ENCODE results near the gene SH3RF3.
"Not testable (repeated sequence)": the region's sequence is repeated elsewhere in the genome, so short reads cannot be mapped to it uniquely, and the experiment has no call there.

SH3RF3 gene

GRCh38 chr2:109128616-109129355 is at the start of gene SH3RF3:
TSS of gene SH3RF3 (plus strand) at chr2:109129205.
- no peak for DNase-seq

- DNase-seq: no peak
These were observed 49.4 kb upstream of the SH3RF3 start for GRCh38 chr2:109079590-109079989.

GRCh38 chr2:109080109-109080508 is 48.9 kb upstream of the SH3RF3 start:
- no peak for DNase-seq

- no peak for DNase-seq
These were observed 48.2 kb upstream of the SH3RF3 start for GRCh38 chr2:109080757-109081156.

DNA sequence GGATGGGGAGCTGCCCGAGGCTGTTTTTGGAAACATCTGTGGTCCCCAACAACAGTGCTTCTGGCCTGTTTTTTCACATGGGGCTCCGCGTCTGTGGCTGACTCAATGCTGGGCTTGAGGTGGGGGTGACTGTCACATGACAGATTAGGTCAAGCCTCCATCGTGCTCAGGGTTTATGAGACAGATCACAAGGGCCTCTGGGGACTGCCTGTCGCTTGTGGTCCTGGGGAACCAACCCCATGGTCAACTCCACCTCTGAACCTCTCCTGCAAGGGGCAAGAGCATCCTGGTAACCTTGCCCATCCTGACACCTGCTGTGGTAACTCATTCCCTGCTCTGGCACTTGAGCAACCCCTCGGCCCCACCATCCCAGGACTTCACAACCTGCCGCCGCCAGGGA is 47.6 kb upstream of the SH3RF3 start:
- no peak for DNase-seq

DNA sequence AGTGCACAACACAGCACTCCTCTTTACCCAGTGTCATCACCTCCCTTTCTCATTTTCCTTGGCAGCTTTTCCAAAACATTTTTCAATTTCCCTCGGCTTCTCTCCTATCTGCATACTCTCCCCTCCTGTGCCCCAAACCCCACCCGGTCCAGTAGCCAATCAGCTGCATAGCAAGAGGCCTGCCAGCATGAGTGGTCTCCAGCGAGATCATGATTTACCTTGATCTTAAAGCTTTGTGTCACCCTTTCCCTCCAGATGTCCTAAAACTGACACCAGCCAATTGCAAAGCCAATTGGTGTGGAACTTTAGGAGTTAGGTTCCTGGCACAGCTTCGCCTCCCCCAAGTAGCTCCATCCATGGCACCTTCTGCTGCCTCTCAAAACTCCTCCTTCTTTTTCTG is 45.2 kb upstream of the SH3RF3 start:
- DNase-seq: no peak

GRCh38 chr2:109084341-109084740 is 44.7 kb upstream of the SH3RF3 start:
- no peak for DNase-seq

GRCh38 chr2:109085912-109086742 is 42.9 kb upstream of the SH3RF3 start:
- DNase-seq: no peak

DNA sequence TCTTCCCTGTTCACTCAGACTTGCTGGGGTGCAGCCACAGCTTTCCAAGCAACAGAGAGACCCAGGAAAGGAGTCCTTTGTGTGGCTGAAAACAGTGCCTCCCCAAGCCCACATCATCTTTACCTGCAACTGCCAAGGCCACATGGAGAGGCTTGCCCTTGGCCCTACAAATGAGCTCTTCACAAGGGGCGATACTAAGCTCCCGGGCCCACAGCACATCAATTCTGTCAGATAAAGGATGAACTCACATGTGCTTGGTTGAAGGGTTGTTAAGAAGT is 42.3 kb upstream of the SH3RF3 start:
- DNase-seq: no peak

GRCh38 chr2:109087055-109087663 is 41.8 kb upstream of the SH3RF3 start:
- DNase-seq: no peak

- no peak for DNase-seq
These were observed 39.3 kb upstream of the SH3RF3 start for GRCh38 chr2:109089602-109090300.

DNA sequence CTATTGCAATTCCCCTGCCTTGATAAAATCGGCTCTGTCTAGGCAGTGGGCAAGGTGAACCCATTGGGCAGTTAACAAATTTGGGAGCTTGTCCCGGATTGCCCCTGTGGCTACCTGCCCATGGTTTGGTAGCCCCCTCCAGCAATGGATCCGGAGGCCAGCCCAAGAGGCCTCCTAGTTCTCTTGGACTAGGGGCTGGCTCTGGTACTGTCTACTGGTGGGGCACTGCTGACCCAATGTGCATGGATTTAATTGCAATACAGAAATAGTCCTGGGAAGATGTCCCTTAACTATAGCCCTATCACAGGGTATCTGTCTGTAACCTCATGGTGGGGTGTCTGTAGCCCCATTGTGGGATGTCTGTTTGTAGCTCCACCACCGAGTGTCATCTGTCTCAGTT is 37.5 kb upstream of the SH3RF3 start:
- DNase-seq: no peak

DNA sequence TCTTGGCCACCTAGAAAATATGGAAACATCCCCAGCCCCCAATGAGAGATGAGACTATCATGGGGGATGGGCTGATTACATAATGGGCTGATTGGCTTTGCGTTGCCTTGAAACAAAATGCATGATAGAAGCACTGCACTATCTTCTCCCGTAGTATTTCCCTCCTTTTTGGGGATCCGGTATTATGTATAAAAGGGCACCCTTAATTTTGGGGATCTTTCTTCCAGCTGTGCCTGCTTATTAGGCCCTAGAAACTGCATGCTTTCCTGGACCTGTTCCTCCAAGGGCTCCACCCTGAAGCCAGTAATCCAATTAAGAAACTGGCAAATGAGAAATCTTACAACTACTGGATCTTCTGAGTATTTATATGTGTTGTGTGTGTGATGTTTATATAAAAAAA is 34.9 kb upstream of the SH3RF3 start:
- no peak for DNase-seq

GRCh38 chr2:109098251-109098920 is 30.6 kb upstream of the SH3RF3 start:
- no peak for DNase-seq

- no peak for DNase-seq
These were observed 30.1 kb upstream of the SH3RF3 start for GRCh38 chr2:109098921-109099273.

DNA sequence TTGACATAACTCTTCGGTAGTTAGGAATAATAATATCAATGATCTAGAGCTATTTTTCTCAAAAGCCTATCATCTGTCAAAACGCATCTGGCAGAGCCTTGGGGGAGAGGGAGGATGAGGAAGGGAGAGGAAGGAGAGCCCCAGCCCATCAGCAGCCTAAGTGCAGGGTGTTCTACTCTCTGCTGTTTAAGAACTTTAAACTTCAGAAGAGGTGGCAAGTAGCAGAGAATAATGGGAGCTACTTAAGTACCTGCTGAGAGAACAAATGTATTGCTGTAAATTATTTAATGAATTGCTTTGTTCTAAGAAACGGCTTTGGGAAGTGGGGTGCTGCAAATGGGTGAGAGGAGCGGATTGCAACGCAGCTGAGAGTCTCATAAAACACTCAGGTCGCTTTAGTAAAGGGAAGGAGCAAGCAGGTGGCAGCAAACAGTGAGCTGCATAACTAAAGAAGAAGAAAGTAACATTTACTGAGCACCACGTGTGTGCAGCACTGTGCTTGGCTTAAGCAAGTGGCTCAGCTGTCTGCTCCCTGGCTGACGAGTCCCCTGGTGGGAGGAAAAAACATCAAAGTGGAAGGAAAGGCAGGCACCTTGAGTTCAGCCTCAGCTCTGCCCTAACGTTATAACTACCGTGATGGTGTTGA is 26.3 kb upstream of the SH3RF3 start:
- no peak for DNase-seq

GRCh38 chr2:109105113-109105512 is 23.9 kb upstream of the SH3RF3 start:
- DNase-seq: no peak

GRCh38 chr2:109108740-109109139 is 20.3 kb upstream of the SH3RF3 start:
- no peak for DNase-seq

GRCh38 chr2:109109342-109109741 is 19.7 kb upstream of the SH3RF3 start:
- DNase-seq: no peak

GRCh38 chr2:109110170-109110569 is 18.8 kb upstream of the SH3RF3 start:
- DNase-seq: no peak

DNA sequence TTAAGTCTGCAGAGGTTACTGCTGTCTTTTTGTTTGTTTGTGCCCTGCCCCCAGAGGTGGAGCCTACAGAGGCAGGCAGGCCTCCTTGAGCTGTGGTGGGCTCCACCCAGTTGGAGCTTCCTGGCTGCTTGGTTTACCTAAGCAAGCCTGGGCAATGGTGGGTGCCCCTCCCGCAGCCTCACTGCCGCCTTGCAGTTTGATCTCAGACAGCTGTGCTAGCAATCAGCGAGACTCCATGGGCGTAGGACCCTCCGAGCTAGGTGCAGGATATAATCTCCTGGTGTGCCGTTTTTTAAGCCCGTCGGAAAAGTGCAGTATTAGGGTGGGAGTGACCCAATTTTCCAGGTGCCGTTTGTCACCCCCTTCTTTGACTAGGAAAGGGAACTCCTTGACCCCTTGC is 11.8 kb upstream of the SH3RF3 start:
- DNase-seq: not testable (repeated sequence)

DNA sequence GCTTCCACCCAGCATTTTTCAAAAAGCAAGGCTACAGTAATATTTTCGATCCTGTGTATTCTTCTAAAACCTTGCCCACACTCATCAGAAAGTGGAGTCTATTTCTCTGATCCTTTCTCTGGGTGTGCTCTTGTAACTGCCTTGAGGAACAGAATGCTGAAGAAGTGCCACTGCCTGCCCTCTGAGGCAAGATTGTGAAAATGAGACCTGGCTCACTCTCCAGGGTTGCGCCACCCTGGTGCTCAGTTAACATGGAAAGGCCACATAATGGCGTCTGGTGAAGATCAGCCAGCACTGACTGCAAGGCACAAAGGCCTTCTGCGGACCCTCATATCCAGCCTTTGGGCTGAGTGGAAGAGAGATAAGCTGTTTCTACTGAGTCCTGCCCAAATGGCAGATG is 11.2 kb upstream of the SH3RF3 start:
- DNase-seq: no peak

DNA sequence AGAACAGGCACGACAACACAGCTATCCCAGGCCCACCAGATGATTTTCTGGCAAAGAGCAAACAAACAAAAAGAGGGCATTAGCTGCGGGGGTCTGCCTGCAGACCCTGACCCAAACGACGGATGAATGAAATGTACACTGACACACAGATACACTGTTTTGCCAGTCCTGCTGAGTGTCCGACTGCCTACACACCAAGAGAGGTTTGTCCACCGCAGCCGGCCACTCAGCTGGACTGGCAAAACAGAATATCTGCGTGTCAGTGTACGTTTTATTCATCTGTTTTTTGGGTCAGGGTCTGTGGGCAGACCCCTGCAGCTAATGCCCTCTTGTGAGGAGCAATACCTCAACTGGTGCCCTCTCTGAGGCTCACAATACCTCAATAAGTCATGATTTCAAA is 10.7 kb upstream of the SH3RF3 start:
- DNase-seq: no peak
